ENCODE measurements around the gene KCNK1. TPM values are rescaled to one million over a fixed set of nuclear protein-coding genes. Genes with fewer than 3 reads are reported as not detected.

The KCNK1 gene
- total RNA-seq, 1 experiment from 2014 or later = 13.3 TPM

- TF ChIP-seq OVOL2 (CRISPR knock-in tag; IDR thresholded peaks at IDR 0.05; ENCODE audit: borderline replicate concordance) = no peak
- TF ChIP-seq TEAD4 (CRISPR knock-in tag; IDR thresholded peaks at IDR 0.05) = no peak
- no peak for TF ChIP-seq ZNF317 (CRISPR knock-in tag; IDR thresholded peaks at IDR 0.05; ENCODE audit: borderline replicate concordance, low read depth)
- TF ChIP-seq ETV6 (CRISPR knock-in tag; IDR thresholded peaks at IDR 0.05) = no peak
- TF ChIP-seq NFE2L1 (CRISPR knock-in tag; IDR thresholded peaks at IDR 0.05) = no peak
- no peak for TF ChIP-seq ZNF281 (CRISPR knock-in tag; IDR thresholded peaks at IDR 0.05)
- no peak for TF ChIP-seq E2F4 (CRISPR knock-in tag; IDR thresholded peaks at IDR 0.05; ENCODE audit: borderline replicate concordance, low read depth)
- no peak for TF ChIP-seq PRRX2 (CRISPR knock-in tag; IDR thresholded peaks at IDR 0.05)
These were observed 352 bp downstream of the KCNK1 start (continued) for GRCh38 chr1:233614173-233614742.

- peaks cover 20% of the 10 kb centered on the region for H3K36me3 Mint-ChIP-seq
- ATAC-seq (no peak), DNase-seq (ENCODE audit: low spot score) (peak; percentile 33)
- ChIA-PET POLR2A (interaction anchor here (0.9 to 1.2 kb wide), 2 partner anchors 11 to 21 kb away, joined by 3 to 6 read pairs; no protein-coding TSS in a partner anchor), CTCF (no interaction called here)
- TF ChIP-seq ZSCAN18 (CRISPR knock-in tag; IDR thresholded peaks at IDR 0.05) (no peak), ETV6 (CRISPR knock-in tag; IDR thresholded peaks at IDR 0.05) (0 out of 2 replicates have a peak, but pooled peaks have one; percentile 19), GRHL2 (CRISPR knock-in tag; IDR thresholded peaks at IDR 0.05; ENCODE audit: insufficient replicate concordance, severe bottlenecking) (no peak), ZNF281 (CRISPR knock-in tag; IDR thresholded peaks at IDR 0.05) (no peak), NFYB (CRISPR knock-in tag; conservative IDR thresholded peaks at IDR 0.05; ENCODE audit: low read depth) (no peak), ZNF425 (CRISPR knock-in tag; conservative IDR thresholded peaks at IDR 0.05) (no peak)
- peak overlapping the region; percentile 90 for H3K4me3 Mint-ChIP-seq
- H3K4me1 Mint-ChIP-seq = peaks cover 32% of the 10 kb centered on the region
- H3K9me3 Mint-ChIP-seq = peaks cover 3% of the 10 kb centered on the region; the same call in 1 of the 2 replicates
- peak overlapping the region; percentile 83 for H3K27ac Mint-ChIP-seq
- H3K27me3 Mint-ChIP-seq (ENCODE audit: low read depth) = peaks cover 33% of the 10 kb centered on the region
These were observed 1.0 kb downstream of the KCNK1 start for GRCh38 chr1:233614743-233615521.
